Activated T-cell treated with anti-CD3 and anti-CD28 coated beads, Interleukin-2, amount 50 U/mL, for 72 hours (primary cell): ENCODE data around the gene PLPPR5. TPM values are rescaled to one million over a fixed set of nuclear protein-coding genes. Genes with fewer than 3 reads are reported as not detected.
"Not testable (repeated sequence)": the region's sequence is repeated elsewhere in the genome, so short reads cannot be mapped to it uniquely, and the experiment has no call there.

ENCODE experiments used
- ATAC-seq, 2 donors: fragments of 150-1000 bp; cut with Tn5 transposase; replicated peaks in 1 of 2; 2 replicates each; pipeline ENCODE4 v1.10.0; 2021; ENCODE audit warnings: moderate library complexity in 2 of 2, mild to moderate bottlenecking in 1 of 2
- DNase-seq, 2 donors: peaks; one replicate each; pipeline ENCODE4 v3.0.0; 2021 to 2022; ENCODE audit warnings: mixed read lengths in 1 of 2
- H3K27ac Mint-ChIP-seq: one replicate; pipeline ENCODE4 v1.8.0; 2022; ENCODE audit warnings: mild to moderate bottlenecking, moderate library complexity, mixed read lengths
- H3K27me3 Mint-ChIP-seq: one replicate; pipeline ENCODE4 v1.8.0; 2022; ENCODE audit warnings: low read depth, mixed read lengths
- H3K36me3 Mint-ChIP-seq, 2 donors: one replicate each; pipeline ENCODE4 v1.8.0; 2022; ENCODE audit warnings: mixed read lengths in 2 of 2, mild to moderate bottlenecking in 1 of 2; ENCODE audit not compliant: insufficient read depth in 2 of 2
- H3K4me1 Mint-ChIP-seq: one replicate; pipeline ENCODE4 v1.8.0; 2022; ENCODE audit warnings: low read depth, mixed read lengths
- H3K4me3 Mint-ChIP-seq, 2 donors: one replicate each; pipeline ENCODE4 v1.8.0; 2022; ENCODE audit warnings: mild to moderate bottlenecking in 2 of 2, mixed read lengths in 2 of 2, moderate library complexity in 2 of 2
- H3K9me3 Mint-ChIP-seq, 2 donors: one replicate each; pipeline ENCODE4 v1.8.0; 2022; ENCODE audit warnings: mixed read lengths in 2 of 2
- total RNA-seq, 2 donors: library from RNA; stranded (reverse); gene quantifications; one replicate each; pipeline ENCODE4 v1.2.3, GENCODE V29; 2022

PLPPR5 gene
- total RNA-seq, result not detected

- H3K36me3 Mint-ChIP-seq, result no peaks in the 10 kb centered on the region
- DNase-seq, result peak; percentile 35 to 49
- ATAC-seq, result peak; percentile 64 to 72
- H3K27me3 Mint-ChIP-seq, result peaks cover 49% of the 10 kb centered on the region
- no peaks in the 10 kb centered on the region for H3K9me3 Mint-ChIP-seq
- peak within 1 kb of the TSS; percentile 73 for H3K4me3 Mint-ChIP-seq
- H3K27ac Mint-ChIP-seq, result no peak within 1 kb of the TSS
- no peaks in the 10 kb centered on the region for H3K4me1 Mint-ChIP-seq
Observed at GRCh38 chr1:99004861-99005442, at the start of gene PLPPR5. Gene PLPPR5 (minus strand): TSS chr1:99004861. CDS start chr1:99004671, 190 bp downstream.

- ATAC-seq (no peak), DNase-seq (no peak)
- Mint-ChIP-seq H3K4me1 (no peaks in the 10 kb centered on the region), H3K36me3 (no peaks in the 10 kb centered on the region), H3K27ac (no peak overlapping the region), H3K27me3 (no peaks in the 10 kb centered on the region), H3K4me3 (no peak overlapping the region), H3K9me3 (peaks cover 0 to 1% of the 10 kb centered on the region in 2 donors)
Observed at GRCh38 chr1:99051611-99052283, 47.1 kb upstream of the PLPPR5 start.

GRCh38 chr1:99049745-99050144 lies 45.1 kb upstream of the PLPPR5 start:
- no peaks in the 10 kb centered on the region for H3K27me3 Mint-ChIP-seq
- H3K36me3 Mint-ChIP-seq, result no peaks in the 10 kb centered on the region
- no peak for DNase-seq
- H3K9me3 Mint-ChIP-seq, result peaks cover 0 to 1% of the 10 kb centered on the region in 2 donors
- no peaks in the 10 kb centered on the region for H3K4me1 Mint-ChIP-seq
- ATAC-seq, result no peak
- no peak overlapping the region for H3K4me3 Mint-ChIP-seq
- no peak overlapping the region for H3K27ac Mint-ChIP-seq

- Mint-ChIP-seq H3K36me3 (peaks cover 11 to 12% of the 10 kb centered on the region in 2 donors), H3K9me3 (peaks cover 16 to 22% of the 10 kb centered on the region in 2 donors)
- not testable (repeated sequence) for ATAC-seq, H3K27ac Mint-ChIP-seq, H3K4me3 Mint-ChIP-seq, DNase-seq, H3K4me1 Mint-ChIP-seq, H3K27me3 Mint-ChIP-seq
Observed at GRCh38 chr1:99036746-99037145, 32.1 kb upstream of the PLPPR5 start.

- Mint-ChIP-seq H3K9me3 (no peaks in the 10 kb centered on the region), H3K27ac (no peak overlapping the region), H3K36me3 (no peaks in the 10 kb centered on the region), H3K4me1 (no peaks in the 10 kb centered on the region), H3K27me3 (no peaks in the 10 kb centered on the region), H3K4me3 (no peak overlapping the region)
- DNase-seq, result no peak
- no peak for ATAC-seq
Observed at GRCh38 chr1:99018313-99018712, 13.7 kb upstream of the PLPPR5 start.

GRCh38 chr1:99017655-99018054 lies 13.0 kb upstream of the PLPPR5 start:
- no peaks in the 10 kb centered on the region for H3K27me3 Mint-ChIP-seq
- no peak overlapping the region for H3K27ac Mint-ChIP-seq
- ATAC-seq (no peak), DNase-seq (no peak)
- no peak overlapping the region for H3K4me3 Mint-ChIP-seq
- no peaks in the 10 kb centered on the region for H3K4me1 Mint-ChIP-seq
- no peaks in the 10 kb centered on the region for H3K9me3 Mint-ChIP-seq
- no peaks in the 10 kb centered on the region for H3K36me3 Mint-ChIP-seq

GRCh38 chr1:99010679-99011078 lies 6.0 kb upstream of the PLPPR5 start:
- no peak overlapping the region for H3K27ac Mint-ChIP-seq
- ATAC-seq, result no peak
- H3K4me3 Mint-ChIP-seq, result no peak overlapping the region
- H3K9me3 Mint-ChIP-seq, result no peaks in the 10 kb centered on the region
- DNase-seq, result no peak
- H3K27me3 Mint-ChIP-seq, result peaks cover 15% of the 10 kb centered on the region
- no peaks in the 10 kb centered on the region for H3K36me3 Mint-ChIP-seq
- no peaks in the 10 kb centered on the region for H3K4me1 Mint-ChIP-seq

- ATAC-seq (no peak), DNase-seq (no peak)
- H3K4me1 Mint-ChIP-seq, result no peaks in the 10 kb centered on the region
- no peaks in the 10 kb centered on the region for H3K36me3 Mint-ChIP-seq
- H3K27ac Mint-ChIP-seq, result no peak overlapping the region
- H3K27me3 Mint-ChIP-seq, result peaks cover 37% of the 10 kb centered on the region
- no peak overlapping the region for H3K4me3 Mint-ChIP-seq
- H3K9me3 Mint-ChIP-seq, result no peaks in the 10 kb centered on the region
Observed at GRCh38 chr1:99007366-99007765, 2.7 kb upstream of the PLPPR5 start.

GRCh38 chr1:99005537-99005942 lies 879 bp upstream of the PLPPR5 start:
- H3K9me3 Mint-ChIP-seq, result no peaks in the 10 kb centered on the region
- no peaks in the 10 kb centered on the region for H3K36me3 Mint-ChIP-seq
- H3K27ac Mint-ChIP-seq, result no peak overlapping the region
- peaks cover 43% of the 10 kb centered on the region for H3K27me3 Mint-ChIP-seq
- no peaks in the 10 kb centered on the region for H3K4me1 Mint-ChIP-seq
- peak overlapping the region; percentile 63 to 65 for H3K4me3 Mint-ChIP-seq
- DNase-seq (no peak), ATAC-seq (no peak)

- Mint-ChIP-seq H3K4me3 (peak overlapping the region; percentile 73), H3K36me3 (no peaks in the 10 kb centered on the region), H3K27ac (no peak overlapping the region), H3K4me1 (no peaks in the 10 kb centered on the region), H3K27me3 (peaks cover 54% of the 10 kb centered on the region), H3K9me3 (no peaks in the 10 kb centered on the region)
- DNase-seq, result peak; percentile 27 to 37
- peak; percentile 71 to 84 for ATAC-seq
Observed at GRCh38 chr1:99004254-99004860, 304 bp downstream of the PLPPR5 start.

GRCh38 chr1:99003581-99004253 lies 944 bp downstream of the PLPPR5 start:
- DNase-seq (no peak), ATAC-seq (no peak)
- Mint-ChIP-seq H3K27me3 (peaks cover 59% of the 10 kb centered on the region), H3K9me3 (no peaks in the 10 kb centered on the region), H3K4me1 (no peaks in the 10 kb centered on the region), H3K4me3 (peak overlapping the region; percentile 73), H3K36me3 (no peaks in the 10 kb centered on the region), H3K27ac (no peak overlapping the region)

GRCh38 chr1:98992844-98993243 lies 11.8 kb downstream of the PLPPR5 start:
- no peak for DNase-seq
- no peak for ATAC-seq
- Mint-ChIP-seq H3K9me3 (no peaks in the 10 kb centered on the region), H3K4me3 (no peak overlapping the region), H3K4me1 (peaks cover 15% of the 10 kb centered on the region), H3K27ac (no peak overlapping the region), H3K27me3 (peaks cover 3% of the 10 kb centered on the region), H3K36me3 (no peaks in the 10 kb centered on the region)
